Left renal pelvis (tissue), 4 donors: ENCODE measurements around the gene NEURL1. TPM values are rescaled to one million over a fixed set of nuclear protein-coding genes. Genes with fewer than 3 reads are reported as not detected.

Experiments
- DNase-seq, 4 donors: peaks; one replicate each; pipeline ENCODE4 v3.0.0-alpha.2; 2013; ENCODE audit warnings: low read depth in 4 of 4, low spot score in 3 of 4
- polyA plus RNA-seq, 4 donors: library from polyadenylated mRNA; unstranded; fragments of 120-200 nt; gene quantifications; one replicate each; pipeline ENCODE4 v1.2.1, GENCODE V29; 2013; ENCODE audit not compliant: insufficient read length in 4 of 4

Gene NEURL1
- polyA plus RNA-seq, 4 donors, result 0.83 to 3.3 (median 0.92) TPM

DNA sequence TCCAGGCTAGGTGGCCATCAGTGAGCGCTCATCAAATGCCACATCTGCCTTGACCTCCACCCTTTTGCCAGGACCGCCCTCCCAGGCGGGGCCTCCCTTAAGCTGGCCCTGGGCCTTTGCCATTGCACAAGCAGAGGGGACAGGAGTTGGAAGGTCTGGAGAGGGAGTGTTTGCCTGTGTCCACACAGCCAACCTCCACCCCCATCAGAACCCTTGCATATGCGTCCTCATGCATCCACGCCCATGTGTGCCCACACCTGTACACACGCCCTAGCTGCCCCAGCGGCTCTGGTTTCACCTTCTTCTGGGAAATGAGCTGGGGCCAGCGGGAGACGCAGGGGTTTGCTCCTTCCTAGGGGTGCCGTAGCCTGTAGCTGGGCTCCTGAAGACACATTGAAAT lies 64.0 kb downstream of the NEURL1 start:
- no peak for DNase-seq

DNA sequence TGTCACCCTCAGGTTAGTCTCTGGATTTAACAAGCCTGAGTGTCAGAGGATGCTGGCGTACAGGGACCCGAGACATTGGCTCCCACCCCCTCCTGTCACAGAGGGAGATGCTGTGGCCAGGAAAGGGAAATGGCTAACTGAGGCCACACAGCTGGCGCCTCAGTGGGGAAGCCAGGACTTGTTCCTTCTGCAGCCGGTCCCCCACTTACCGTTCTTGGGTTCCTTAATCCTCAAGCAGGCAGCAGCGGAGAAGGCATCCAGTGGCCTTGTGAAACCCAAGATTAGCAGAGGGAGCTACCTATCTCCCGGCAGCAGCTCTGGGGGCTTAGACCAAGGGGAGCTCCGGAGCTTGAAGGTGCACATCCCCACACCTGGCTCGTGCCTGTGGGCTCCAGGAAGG lies 65.4 kb downstream of the NEURL1 start:
- DNase-seq, result no peak

DNA sequence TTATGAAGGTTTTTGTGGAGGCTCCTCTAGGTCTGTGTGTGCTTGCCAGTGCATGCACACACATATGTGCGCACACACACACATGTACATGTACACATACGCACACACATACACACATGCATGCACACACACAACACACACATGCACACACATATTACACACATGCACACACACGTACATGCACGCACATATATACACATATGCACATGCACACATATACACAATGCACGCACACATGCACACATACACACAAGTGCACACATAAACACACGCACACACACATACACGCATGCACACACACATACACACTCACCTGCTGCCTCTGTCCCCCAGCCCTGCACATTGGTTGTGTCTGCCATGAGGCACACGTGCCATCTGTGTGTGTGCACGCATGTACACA lies 66.3 kb downstream of the NEURL1 start:
- no peak for DNase-seq

- no peak for DNase-seq
Observed at GRCh38 chr10:103560886-103561285, 67.4 kb downstream of the NEURL1 start.

- no peak for DNase-seq
Observed at GRCh38 chr10:103562383-103562782, 68.9 kb downstream of the NEURL1 start.

DNA sequence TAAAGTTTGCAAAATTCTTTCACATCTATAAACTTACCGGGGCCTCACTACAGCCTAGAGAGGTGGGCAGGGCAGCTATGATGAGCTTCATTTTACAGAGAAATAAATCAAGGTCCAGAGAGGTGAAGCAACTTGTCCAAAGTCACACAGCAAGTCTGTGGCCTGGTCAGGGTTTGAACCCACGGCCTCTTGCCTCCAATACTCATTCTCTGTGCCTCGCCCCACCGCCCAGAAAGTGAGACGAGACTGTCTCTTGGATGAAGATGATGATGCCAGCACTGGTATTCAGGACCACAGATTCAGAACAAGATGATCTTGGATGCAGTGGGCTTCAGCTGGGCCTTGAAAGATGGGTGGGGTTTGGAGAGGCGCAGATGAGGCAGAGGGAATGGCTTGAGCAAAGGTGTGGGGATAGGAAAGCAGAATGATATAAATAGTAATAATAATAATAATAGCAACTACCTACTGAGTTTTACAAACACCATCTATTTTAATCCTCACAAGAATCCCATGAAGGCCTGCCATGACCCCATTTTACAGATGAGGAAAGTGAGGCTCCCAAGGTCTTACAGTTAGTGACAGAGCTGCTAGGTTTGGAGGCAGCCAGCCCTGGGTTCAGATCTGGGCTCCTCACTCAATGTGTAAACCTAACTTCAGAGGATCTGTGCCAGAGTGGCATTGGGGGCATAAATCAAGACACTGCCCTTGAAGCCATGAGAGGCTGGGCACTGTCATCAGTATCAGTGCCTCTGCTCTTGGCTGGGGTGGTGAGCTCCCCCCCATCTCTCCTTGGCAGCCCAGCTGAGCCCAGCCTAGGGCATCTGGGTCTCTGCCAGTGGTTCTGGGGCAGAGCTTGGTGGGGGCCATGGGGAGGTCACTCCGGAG lies 70.0 kb downstream of the NEURL1 start:
- no peak for DNase-seq

DNA sequence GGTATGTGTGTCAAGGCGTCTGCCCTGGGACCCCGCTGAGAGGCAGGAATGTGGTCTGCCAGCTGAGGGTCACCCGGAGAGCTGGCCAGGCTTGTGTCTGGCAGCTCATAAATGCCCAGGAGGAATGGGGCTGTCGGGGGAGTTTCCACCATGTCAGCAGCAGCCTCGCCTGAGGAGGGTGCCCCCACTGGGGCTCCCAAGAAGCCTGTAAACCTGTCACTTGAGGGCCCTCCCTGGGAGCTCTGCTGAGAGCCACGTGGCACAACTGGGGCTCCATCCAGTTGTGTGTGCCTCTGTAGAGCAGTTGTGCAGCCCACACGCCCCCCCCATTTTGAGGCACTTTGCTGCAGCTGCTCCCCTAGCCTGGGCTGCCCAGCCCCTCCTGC lies 70.6 kb downstream of the NEURL1 start:
- no peak for DNase-seq

DNA sequence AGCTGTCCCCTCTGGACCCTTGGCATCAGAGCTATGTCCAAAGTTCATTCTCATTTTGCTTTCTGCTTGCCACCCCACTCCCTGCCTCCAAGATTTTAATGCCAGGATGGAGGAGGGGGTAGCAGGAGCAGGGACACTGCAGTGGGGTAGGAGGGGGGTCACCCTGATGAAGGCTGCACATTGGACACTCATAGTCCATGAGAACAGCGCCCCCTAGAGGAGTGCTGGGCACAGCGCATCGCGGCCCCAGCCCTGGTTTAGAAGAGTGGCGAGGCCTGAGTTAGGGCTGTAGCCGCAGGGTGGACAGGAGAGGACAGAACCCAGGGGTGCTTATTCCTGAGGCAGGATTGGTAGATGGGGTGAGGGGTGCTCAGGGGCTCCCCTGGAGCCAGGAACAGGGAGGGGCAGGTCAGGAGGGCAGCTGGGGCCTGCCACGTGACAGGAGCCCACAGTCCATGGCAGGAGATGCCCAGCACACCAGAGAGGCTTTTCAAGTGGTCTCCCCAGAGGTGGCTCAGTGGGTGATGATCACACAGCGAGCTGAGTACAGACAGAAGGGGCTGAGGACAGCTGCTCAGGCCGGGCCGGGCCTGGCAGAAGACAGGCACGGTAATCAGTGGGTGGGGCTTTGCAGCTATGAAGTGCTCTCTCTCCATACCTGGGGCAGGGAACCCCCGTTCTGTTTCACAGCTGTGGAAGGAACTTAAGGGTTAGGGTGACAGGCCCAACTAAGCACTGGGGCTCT lies 71.4 kb downstream of the NEURL1 start:
- no peak for DNase-seq

GRCh38 chr10:103566536-103566935 lies 73.0 kb downstream of the NEURL1 start:
- no peak for DNase-seq

DNA sequence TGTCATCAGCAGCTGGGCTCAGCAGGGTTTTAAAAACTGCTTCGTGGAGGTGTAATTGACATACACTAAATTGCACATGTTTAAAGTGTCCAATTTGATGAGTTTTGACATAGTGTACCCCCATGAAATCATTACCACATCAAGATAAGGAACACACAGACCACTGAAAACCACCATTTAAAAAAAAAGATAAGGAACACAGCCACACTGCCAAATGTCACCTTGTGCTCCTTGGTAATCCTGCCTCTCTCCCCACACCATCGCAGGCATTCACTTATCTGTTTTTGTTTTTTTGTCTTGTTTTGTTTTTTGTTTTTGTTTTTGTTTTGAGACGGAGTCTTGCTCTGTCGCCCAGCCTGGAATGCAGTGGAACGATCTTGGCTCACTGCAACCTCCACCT lies 75.0 kb downstream of the NEURL1 start:
- DNase-seq, result no peak

DNA sequence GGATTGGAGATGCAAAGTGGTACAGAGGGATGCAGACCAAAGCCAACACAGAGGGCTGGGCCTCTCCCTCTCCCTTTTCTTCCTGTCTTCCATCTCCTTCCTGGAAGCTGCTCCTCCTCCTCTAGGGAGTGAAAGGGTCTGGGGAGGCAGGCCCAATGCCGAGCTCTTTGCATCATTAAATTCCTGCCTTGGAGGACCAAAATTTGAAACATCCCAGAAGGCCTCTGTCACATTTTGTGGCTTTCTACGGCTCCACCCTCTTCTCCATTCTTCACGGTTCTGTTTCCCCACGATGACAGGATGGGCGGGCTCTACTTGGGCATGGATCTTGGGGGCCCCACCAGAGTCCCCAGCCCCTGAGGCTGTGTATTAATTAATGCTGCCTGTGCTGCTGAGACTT lies 76.4 kb downstream of the NEURL1 start:
- no peak for DNase-seq

DNA sequence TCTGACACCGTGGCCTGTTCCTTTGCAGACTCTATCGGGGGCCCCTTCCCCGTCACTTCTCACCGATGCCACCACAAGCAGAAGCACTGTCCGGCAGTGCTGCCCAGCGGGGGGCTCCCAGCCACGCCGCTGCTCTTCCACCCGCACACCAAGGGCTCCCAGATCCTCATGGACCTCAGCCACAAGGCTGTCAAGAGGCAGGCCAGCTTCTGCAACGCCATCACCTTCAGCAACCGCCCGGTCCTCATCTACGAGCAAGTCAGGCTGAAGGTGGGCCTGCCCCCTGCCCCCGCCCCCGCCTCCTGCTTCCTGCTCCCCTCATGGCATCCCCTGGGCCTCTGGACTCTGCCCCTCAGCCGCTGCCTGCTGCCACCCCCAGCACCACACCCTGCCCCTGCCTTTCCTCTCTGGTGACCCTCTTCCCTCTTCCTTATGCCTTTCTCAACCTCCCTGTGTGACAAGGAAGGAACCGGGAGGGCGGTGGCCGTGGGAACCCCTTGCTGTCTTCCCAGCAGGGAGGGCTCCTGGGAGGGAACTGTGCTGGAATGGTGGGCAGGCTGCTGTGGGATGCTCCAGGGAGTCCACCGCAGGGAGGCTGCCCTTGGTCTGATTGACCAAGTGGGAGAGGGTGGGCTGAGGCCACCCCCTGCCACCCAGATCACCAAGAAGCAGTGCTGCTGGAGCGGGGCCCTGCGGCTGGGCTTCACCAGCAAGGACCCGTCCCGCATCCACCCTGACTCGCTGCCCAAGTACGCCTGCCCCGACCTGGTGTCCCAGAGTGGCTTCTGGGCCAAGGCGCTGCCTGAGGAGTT lies 77.5 kb downstream of the NEURL1 start:
- DNase-seq, result no peak

DNA sequence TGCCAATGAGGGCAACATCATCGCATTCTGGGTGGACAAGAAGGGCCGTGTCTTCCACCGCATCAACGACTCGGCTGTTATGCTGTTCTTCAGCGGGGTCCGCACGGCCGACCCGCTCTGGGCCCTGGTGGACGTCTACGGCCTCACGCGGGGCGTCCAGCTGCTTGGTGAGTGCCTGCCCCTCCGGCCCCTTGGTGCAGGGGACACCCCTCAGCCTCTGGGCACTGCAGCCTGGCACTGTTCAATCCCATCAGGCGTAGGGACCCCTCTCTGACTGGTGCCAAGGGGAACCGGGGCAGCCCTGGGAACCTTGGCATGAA lies 78.1 kb downstream of the NEURL1 start:
- no peak for DNase-seq

DNA sequence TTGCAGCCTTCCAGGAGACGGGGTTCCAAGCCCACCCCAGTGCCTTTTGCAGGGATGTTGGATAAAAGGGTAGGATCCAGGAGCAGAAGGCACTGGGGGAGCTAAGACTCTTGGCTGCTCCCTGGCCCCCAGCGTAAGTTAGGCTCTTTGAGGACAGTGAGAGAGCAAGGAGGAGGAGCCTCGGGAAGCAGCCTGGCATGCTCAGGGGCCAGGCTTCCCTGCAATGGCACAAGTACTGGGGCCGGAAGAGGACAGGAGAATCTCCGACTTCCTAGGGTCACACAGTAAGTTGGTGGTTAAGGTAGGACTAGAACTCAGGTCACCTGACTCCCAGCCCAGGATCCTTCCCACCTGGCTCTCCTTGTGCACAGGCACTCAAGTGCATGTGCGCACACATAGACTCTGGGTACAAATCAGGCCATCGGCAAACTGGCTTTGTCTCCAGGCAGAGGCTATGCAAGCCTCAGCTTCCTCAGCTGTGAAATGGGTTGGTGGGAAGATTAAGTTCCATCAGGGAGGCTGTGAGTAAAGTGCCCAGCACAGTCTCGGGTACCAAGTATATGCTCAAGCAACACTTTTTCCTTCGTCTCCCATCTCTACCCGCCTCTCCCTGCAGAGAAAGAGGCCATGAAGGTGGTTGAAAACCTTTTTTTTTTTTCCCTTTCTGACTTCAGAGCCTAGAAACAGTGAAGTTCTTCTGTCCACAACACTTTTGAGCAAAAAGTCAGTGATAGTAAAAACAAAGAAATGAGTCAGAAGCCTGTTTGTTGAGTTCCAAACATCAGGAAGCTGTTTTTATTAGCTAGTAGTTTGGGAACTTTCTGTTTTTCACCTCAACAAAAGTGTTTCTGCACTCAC lies 79.1 kb downstream of the NEURL1 start:
- no peak for DNase-seq

DNA sequence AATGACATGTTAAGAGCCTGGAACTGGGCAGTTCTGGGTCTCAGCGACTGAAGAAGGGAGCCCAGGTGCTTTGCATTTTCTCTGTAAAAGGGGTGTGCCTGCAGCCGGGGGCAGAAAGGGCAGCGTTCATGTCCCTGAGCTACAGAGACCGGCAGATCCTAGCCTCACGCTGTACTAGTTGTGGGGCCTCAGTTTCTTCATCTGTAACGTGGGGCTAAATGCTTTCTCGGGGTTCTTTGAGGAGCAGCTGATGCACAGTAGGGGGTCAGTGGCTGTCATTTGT lies 79.6 kb downstream of the NEURL1 start:
- no peak for DNase-seq

GRCh38 chr10:103574097-103575061 lies 80.9 kb downstream of the NEURL1 start:
- no peak for DNase-seq

DNA sequence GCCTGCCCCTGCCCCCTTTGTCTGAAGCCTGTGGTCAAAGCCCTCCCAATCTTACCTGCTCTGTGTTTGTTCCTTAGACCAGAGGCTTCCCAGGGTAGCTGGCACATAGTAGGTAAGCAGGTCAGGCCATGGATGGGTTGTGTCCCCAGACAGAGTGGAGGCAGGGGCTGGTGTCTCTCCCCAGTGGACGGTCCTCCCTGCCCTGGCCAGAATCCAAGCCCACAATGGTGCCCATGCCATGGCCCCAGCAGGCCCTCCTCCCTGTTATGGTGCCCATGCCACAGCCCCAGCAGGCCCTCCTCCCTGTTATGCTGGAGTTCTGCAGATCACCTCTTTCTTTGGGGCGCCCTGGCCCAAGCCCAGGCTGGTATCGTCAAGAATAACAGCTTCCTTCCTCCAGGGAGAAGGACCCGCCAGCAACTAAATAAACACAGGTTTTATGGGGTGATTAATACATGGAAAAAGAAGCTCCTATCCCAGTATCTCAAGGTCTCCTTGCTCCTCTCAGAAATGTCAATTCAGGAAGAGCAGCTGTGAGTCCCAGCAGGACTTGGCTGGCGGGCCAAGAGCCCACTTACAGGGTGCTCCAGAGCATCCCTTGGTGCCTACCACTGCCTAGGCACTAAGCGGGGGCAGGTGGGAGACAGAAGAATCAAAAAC lies 82.0 kb downstream of the NEURL1 start:
- DNase-seq, result no peak

DNA sequence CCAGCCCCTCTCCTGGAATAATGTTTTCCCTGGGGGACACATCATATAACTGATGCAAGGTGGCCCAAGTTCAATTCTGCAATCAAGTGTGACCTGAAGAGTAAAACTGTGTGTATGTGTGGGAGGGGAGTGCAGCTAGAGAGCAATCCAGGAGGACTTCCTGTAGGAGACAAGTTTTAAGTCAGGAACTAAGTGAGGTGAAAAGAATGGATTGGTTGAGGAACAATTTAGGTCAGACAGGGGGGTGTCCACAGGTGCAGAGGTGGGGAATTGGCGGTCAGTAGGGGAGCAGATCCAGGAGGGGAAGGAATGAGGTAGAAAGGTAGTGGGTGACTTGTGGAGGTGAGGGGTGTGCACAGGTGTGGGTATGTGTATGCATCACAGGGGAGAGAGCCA lies 82.6 kb downstream of the NEURL1 start:
- DNase-seq, result no peak

- no peak for DNase-seq
Observed at GRCh38 chr10:103576862-103577261, 83.4 kb downstream of the NEURL1 start.
